K562 (cell line): Measurements from ENCODE around the gene CDR2L.

Source experiments
- EGR1 ChIP-seq: fragments of 450-650 bp; conservative IDR thresholded peaks from 2 replicates; pipeline ENCODE4 v1.6.1; 2017; ENCODE audit warnings: mild to moderate bottlenecking
- EHMT2 ChIP-seq: fragments of 450-650 bp; IDR thresholded peaks from 2 replicates; pipeline ENCODE4 v1.6.1; 2018; ENCODE audit warnings: antibody characterized with exemption
- NFIX ChIP-seq: fragments of 250-450 bp; sonication (Bioruptor Pico); IDR thresholded peaks from 2 replicates; pipeline ENCODE4 v1.4.0; 2020; ENCODE audit warnings: low read depth, mild to moderate bottlenecking, moderate library complexity
- POLR2A ChIP-seq: fragments of 450-650 bp; conservative IDR thresholded peaks from 2 replicates; pipeline ENCODE4 v1.6.1; 2016
- ZNF407 ChIP-seq: fragments of 450-650 bp; IDR thresholded peaks from 2 replicates; pipeline ENCODE4 v1.6.1; 2016; ENCODE audit warnings: low read depth
- TF ChIP-seq, protein P1 (sequence below), 3 experiments: IDR thresholded peaks in 2 of 3; conservative IDR thresholded peaks in 1 of 3; 2 replicates each; pipeline ENCODE4 v1.5.1; 2011 to 2012; ENCODE audit warnings: low read length in 3 of 3, mild to moderate bottlenecking in 3 of 3, control low read depth in 2 of 3, improper control_type of control experiment in 1 of 3, inconsistent platforms in 1 of 3, low read depth in 1 of 3, mixed read lengths in 1 of 3, moderate library complexity in 1 of 3; ENCODE audit not compliant: insufficient read depth in 2 of 3
- TF ChIP-seq, protein P2 (sequence below): sonication (generic); formaldehyde crosslinking; IDR thresholded peaks from 2 replicates; pipeline ENCODE4 v1.9.0; 2022; ENCODE audit warnings: mild to moderate bottlenecking, missing genetic modification reagents

DNA sequence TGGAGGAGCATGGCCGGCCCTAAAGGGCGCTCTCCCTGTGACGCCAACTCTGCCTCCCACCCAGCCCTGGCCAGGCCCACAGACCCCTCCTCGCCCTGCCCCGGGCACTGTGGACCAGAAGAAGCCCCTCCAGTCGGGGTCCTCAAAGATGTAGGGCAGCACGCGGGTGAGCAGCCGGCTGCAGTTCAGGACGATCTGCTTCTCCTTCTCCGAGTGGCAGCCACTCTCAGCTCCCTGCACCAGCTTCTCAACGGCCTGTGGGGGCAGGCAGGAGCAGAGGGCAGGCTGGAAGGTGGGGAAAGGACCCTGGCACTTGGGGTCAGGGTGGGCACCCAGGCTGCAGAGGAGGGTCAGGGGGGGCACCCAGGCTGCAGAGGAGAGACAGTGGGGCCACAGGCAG, 23.8 kb upstream of the CDR2L start:
- TF ChIP-seq ZNF407 (no peak), POLR2A (no peak), NFIX (CRISPR knock-in tag) (no peak), EGR1 (no peak), EHMT2 (no peak)
- TF ChIP-seq, protein P1, sequence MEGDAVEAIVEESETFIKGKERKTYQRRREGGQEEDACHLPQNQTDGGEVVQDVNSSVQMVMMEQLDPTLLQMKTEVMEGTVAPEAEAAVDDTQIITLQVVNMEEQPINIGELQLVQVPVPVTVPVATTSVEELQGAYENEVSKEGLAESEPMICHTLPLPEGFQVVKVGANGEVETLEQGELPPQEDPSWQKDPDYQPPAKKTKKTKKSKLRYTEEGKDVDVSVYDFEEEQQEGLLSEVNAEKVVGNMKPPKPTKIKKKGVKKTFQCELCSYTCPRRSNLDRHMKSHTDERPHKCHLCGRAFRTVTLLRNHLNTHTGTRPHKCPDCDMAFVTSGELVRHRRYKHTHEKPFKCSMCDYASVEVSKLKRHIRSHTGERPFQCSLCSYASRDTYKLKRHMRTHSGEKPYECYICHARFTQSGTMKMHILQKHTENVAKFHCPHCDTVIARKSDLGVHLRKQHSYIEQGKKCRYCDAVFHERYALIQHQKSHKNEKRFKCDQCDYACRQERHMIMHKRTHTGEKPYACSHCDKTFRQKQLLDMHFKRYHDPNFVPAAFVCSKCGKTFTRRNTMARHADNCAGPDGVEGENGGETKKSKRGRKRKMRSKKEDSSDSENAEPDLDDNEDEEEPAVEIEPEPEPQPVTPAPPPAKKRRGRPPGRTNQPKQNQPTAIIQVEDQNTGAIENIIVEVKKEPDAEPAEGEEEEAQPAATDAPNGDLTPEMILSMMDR (IDR thresholded peaks at IDR 0.05 in 2 of 3, conservative IDR thresholded peaks at IDR 0.05 in 1 of 3; ENCODE audit: insufficient read depth in 2 of 3, low read depth in 1 of 3, low read length in 3 of 3), result peak in 2 of 3 experiments; percentile 33 to 38; a peak in 1 of 6 replicates
- TF ChIP-seq, protein P2, sequence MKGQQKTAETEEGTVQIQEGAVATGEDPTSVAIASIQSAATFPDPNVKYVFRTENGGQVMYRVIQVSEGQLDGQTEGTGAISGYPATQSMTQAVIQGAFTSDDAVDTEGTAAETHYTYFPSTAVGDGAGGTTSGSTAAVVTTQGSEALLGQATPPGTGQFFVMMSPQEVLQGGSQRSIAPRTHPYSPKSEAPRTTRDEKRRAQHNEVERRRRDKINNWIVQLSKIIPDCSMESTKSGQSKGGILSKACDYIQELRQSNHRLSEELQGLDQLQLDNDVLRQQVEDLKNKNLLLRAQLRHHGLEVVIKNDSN (CRISPR knock-in tag), result no peak
